SK-N-MC (cell line): ENCODE results near the gene BRPF1.

Experiments
- EZH2 ChIP-seq: fragments of 200-600 bp; sonication (generic); IDR thresholded peaks from one replicate; pipeline ENCODE4 v1.6.1; 2017; ENCODE audit warnings: antibody characterized with exemption
- FOXP2 ChIP-seq: optimal IDR thresholded peaks from 2 replicates; pipeline ENCODE3; 2011; ENCODE audit warnings: mild to moderate bottlenecking, moderate library complexity; ENCODE audit not compliant: insufficient read depth; ENCODE audit errors: extremely low read length, control extremely low read depth
- POLR2AphosphoS5 ChIP-seq: IDR thresholded peaks from 2 replicates; pipeline ENCODE4 v1.6.1; 2012; ENCODE audit warnings: mild to moderate bottlenecking, low read depth, low read length, borderline replicate concordance

GRCh38 chr3:9781551-9781950 lies 50.0 kb downstream of the BRPF1 start:
- no peak for TF ChIP-seq EZH2
- no peak for TF ChIP-seq POLR2AphosphoS5
- TF ChIP-seq FOXP2, result no peak
